Progenitor cell of endocrine pancreas (in vitro differentiated cells): ENCODE data around the gene RBL2. TPM values are rescaled to one million over a fixed set of nuclear protein-coding genes. Genes with fewer than 3 reads are reported as not detected.
A peak's percentile ranks its signal among the peaks of the same experiment; 100 is the strongest.

Experiments
- DNase-seq: peaks from one replicate; pipeline ENCODE4 v3.0.0; 2021; ENCODE audit warnings: low spot score; ENCODE audit not compliant: unreplicated experiment
- H3K27ac Mint-ChIP-seq: 2 replicates; pipeline ENCODE4 v1.8.0; 2021; ENCODE audit warnings: mild to moderate bottlenecking, moderate library complexity, mixed read lengths
- H3K27me3 Mint-ChIP-seq: 2 replicates; pipeline ENCODE4 v1.8.0; 2021; ENCODE audit warnings: mixed read lengths
- H3K36me3 Mint-ChIP-seq: 2 replicates; pipeline ENCODE4 v1.8.0; 2022; ENCODE audit warnings: mixed read lengths; ENCODE audit not compliant: insufficient read depth
- H3K4me1 Mint-ChIP-seq: 2 replicates; pipeline ENCODE4 v1.8.0; 2021; ENCODE audit warnings: low read depth, mixed read lengths
- H3K4me3 Mint-ChIP-seq: 2 replicates; pipeline ENCODE4 v1.8.0; 2021; ENCODE audit warnings: low read depth, mild to moderate bottlenecking, moderate library complexity, mixed read lengths
- H3K9me3 Mint-ChIP-seq: 2 replicates; pipeline ENCODE4 v1.8.0; 2021; ENCODE audit warnings: low read depth, mixed read lengths
- total RNA-seq: library from RNA; stranded (reverse); gene quantifications from 2 replicates; pipeline ENCODE4 v1.2.1, GENCODE V29; 2021
- TF ChIP-seq, protein P1 (sequence below): fragments of 200-600 bp; sonication (generic); IDR thresholded peaks from one replicate; pipeline ENCODE4 v1.5.0; 2021; ENCODE audit warnings: antibody characterized with exemption, mild to moderate bottlenecking; ENCODE audit not compliant: unreplicated experiment

Gene RBL2
- total RNA-seq, 1 donor from 2014 or later, result 37.7 TPM

DNA sequence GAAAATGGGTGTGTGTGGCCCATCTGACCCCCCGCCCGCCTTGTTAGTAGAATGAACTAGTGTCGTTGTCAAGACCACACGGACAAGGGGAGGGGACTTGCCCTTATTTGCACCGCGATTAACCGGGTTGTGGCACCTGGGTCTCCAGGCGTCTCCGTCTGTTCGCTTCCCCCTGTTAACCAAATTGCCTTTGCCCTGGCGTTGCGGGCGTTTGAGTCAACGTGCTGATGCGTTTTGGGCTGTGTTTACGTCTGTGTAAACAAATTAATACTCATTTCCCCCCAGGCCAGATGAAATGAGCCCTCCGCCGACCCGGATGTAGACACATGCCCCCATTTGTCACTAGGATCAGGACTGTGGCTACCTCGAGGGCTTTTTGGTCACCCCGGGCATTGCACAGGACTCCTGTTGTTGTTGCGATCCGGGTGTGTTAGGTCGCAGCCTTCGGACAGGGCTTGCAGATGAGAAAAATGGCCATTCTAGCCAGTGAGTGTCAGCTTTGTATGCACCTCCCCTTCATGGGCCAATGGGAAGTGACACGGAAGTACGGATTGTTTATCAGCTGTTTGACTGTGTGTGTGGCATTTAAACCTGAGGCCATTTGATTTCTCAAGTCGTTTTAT lies 906 bp downstream of the RBL2 start:
- no peaks in the 10 kb centered on the region for H3K9me3 Mint-ChIP-seq
- no peaks in the 10 kb centered on the region for H3K27me3 Mint-ChIP-seq
- TF ChIP-seq, protein P1, sequence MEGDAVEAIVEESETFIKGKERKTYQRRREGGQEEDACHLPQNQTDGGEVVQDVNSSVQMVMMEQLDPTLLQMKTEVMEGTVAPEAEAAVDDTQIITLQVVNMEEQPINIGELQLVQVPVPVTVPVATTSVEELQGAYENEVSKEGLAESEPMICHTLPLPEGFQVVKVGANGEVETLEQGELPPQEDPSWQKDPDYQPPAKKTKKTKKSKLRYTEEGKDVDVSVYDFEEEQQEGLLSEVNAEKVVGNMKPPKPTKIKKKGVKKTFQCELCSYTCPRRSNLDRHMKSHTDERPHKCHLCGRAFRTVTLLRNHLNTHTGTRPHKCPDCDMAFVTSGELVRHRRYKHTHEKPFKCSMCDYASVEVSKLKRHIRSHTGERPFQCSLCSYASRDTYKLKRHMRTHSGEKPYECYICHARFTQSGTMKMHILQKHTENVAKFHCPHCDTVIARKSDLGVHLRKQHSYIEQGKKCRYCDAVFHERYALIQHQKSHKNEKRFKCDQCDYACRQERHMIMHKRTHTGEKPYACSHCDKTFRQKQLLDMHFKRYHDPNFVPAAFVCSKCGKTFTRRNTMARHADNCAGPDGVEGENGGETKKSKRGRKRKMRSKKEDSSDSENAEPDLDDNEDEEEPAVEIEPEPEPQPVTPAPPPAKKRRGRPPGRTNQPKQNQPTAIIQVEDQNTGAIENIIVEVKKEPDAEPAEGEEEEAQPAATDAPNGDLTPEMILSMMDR, result no peak
- peak; percentile 45 for DNase-seq
- peak overlapping the region; percentile 89 for H3K4me3 Mint-ChIP-seq
- peak overlapping the region; percentile 99 for H3K27ac Mint-ChIP-seq
- peaks cover 15% of the 10 kb centered on the region for H3K4me1 Mint-ChIP-seq
- no peaks in the 10 kb centered on the region for H3K36me3 Mint-ChIP-seq

DNA sequence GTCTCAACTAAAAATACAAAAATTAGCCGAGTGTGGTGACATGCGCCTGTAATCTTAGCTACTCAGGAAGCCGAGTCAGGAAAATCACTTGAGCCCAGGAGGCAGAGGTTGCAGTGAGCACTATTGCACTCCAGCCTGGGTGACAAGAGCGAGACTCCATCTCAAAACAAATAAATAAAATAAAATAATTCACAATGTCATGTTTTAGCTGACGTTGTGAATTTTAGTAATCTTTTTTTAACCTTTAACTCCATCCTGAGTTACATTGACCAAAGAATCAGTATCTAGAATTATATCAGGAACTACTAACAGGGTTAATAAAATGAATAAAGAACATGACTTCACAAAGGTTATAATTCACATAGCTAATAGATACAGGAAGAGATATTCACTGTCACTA lies 5.9 kb downstream of the RBL2 start:
- no peaks in the 10 kb centered on the region for H3K27me3 Mint-ChIP-seq
- no peak overlapping the region for H3K27ac Mint-ChIP-seq
- H3K9me3 Mint-ChIP-seq, result no peaks in the 10 kb centered on the region
- no peak overlapping the region for H3K4me3 Mint-ChIP-seq
- peaks cover 7% of the 10 kb centered on the region for H3K4me1 Mint-ChIP-seq
- H3K36me3 Mint-ChIP-seq, result peaks cover 7% of the 10 kb centered on the region
- no peak for DNase-seq
- TF ChIP-seq, protein P1, result no peak

DNA sequence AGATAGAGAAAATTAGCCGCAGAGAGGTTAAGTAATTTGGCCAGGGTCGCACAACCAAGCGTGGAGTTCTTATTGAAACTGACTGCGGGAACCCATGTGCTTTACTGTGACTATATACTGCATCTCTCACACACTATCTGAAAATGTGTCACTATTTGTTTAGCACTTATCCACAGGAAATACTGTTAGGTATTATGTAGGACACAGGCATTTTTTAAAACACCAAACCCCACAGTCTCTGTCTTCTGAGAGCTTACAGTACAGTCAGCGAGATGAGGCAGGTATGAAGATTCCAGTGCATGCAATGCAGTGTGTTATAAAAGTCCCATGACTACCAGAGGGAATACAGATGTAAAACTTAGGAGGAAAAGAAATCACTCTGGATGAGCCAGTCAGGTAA lies 11.3 kb downstream of the RBL2 start:
- no peak overlapping the region for H3K27ac Mint-ChIP-seq
- no peaks in the 10 kb centered on the region for H3K4me1 Mint-ChIP-seq

DNA sequence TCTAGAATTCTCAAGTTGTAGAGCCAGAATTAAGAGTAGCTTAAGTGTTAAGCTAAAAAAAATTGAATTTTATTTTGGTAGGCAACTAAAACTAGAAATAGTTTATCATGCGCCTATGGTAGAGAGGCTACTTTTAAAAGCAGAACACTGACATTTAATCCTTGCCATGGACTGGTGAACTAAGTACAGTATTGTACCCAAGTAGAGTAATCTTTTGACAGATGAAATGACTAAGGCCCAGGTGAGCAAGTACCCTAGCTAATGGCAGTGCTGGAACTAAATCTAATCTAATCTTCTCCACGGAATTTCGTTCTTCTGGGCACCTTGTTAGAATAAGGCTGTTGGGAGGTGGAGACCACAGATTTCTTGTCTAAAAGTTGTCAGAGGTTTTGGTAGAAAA lies 11.8 kb downstream of the RBL2 start:
- Mint-ChIP-seq H3K9me3 (no peaks in the 10 kb centered on the region), H3K4me3 (no peak overlapping the region), H3K27me3 (no peaks in the 10 kb centered on the region), H3K27ac (no peak overlapping the region), H3K36me3 (peaks cover 13% of the 10 kb centered on the region), H3K4me1 (no peaks in the 10 kb centered on the region)
- TF ChIP-seq, protein P1, result no peak
- no peak for DNase-seq

More for the DNA sequence above, 11.3 kb downstream of the RBL2 start:
- no peak overlapping the region for H3K4me3 Mint-ChIP-seq
- TF ChIP-seq, protein P1, result no peak
- peaks cover 14% of the 10 kb centered on the region for H3K36me3 Mint-ChIP-seq
- no peak for DNase-seq
- H3K27me3 Mint-ChIP-seq, result no peaks in the 10 kb centered on the region
- H3K9me3 Mint-ChIP-seq, result no peaks in the 10 kb centered on the region

DNA sequence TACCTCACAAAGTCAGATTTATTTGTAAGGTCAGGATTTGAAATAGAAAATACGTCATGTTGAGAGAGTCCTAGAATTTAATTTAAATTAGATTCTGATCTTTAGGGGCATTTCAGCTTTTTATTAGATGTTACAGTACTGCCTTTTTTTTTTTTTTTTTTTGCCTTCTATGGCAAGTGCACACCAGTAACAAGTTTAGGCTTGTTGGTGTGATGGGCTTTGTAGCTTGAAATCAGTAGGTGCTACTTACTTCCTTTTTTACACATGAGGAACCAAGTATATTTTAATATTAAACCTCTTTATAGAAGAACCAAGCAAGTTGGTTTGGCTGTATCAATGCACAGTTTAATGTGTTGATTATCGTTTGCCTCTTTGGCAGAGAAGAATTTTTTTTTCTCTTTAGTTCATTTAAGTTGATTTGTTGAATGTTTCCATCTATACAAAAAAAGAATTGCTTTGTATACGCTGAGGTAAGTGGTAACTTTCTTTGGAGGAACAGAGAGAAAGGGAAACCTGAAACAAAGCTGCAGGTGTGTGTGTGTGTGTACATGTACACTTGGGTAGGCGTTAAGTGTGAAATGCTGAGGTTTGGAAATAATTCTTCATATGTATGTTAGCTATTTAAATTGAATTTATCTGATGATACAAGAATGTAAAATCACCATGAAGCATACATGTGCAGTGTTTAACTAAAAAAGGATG lies 15.7 kb downstream of the RBL2 start:
- Mint-ChIP-seq H3K9me3 (no peaks in the 10 kb centered on the region), H3K4me1 (no peaks in the 10 kb centered on the region), H3K36me3 (peaks cover 12% of the 10 kb centered on the region), H3K27ac (no peak overlapping the region), H3K4me3 (no peak overlapping the region), H3K27me3 (no peaks in the 10 kb centered on the region)
- DNase-seq, result no peak
- TF ChIP-seq, protein P1, result no peak
